Activated CD4-positive, alpha-beta T cell treated with anti-CD3 and anti-CD28 coated beads, Interleukin-2, amount 10 ng/mL, durations not matched to agents 7 days and 5 days (primary cell): ENCODE results near the gene POLD2. TPM values are rescaled to one million over a fixed set of nuclear protein-coding genes. Genes with fewer than 3 reads are reported as not detected.
A peak's percentile ranks its signal among the peaks of the same experiment; 100 is the strongest.

Experiments used
- CTCF ChIA-PET: fragments of 350-600 bp; sonication (Branson Sonifier 250); formaldehyde crosslinking; loops from one replicate; lab custom pipeline; 2021; ENCODE audit warnings: antibody characterized with exemption; lab: Charles Lee
- POLR2A ChIA-PET: fragments of 350-600 bp; sonication (Branson Sonifier 250); formaldehyde crosslinking; loops from one replicate; lab custom pipeline; 2021; ENCODE audit warnings: antibody characterized with exemption; lab: Charles Lee
- DNase-seq: peaks from one replicate; pipeline ENCODE4 v3.0.0-alpha.2; 2020
- H3K27ac Mint-ChIP-seq: one replicate; pipeline ENCODE4 v1.8.0; 2021; ENCODE audit warnings: mild to moderate bottlenecking, moderate library complexity, mixed read lengths
- H3K27me3 Mint-ChIP-seq: one replicate; pipeline ENCODE4 v1.8.0; 2021; ENCODE audit warnings: mixed read lengths
- H3K36me3 Mint-ChIP-seq: one replicate; pipeline ENCODE4 v1.8.0; 2021; ENCODE audit warnings: low read depth, mixed read lengths
- H3K4me1 Mint-ChIP-seq: one replicate; pipeline ENCODE4 v1.8.0; 2021; ENCODE audit warnings: mixed read lengths
- H3K4me3 Mint-ChIP-seq: one replicate; pipeline ENCODE4 v1.8.0; 2021; ENCODE audit warnings: mild to moderate bottlenecking, moderate library complexity, mixed read lengths
- H3K9me3 Mint-ChIP-seq: one replicate; pipeline ENCODE4 v1.8.0; 2021; ENCODE audit warnings: mixed read lengths
- total RNA-seq, 2 experiments: library from RNA; stranded (reverse); gene quantifications; one replicate each; pipeline ENCODE4 v1.2.3, GENCODE V29; 2021

POLD2 gene
- total RNA-seq, 2 experiments from 2014 or later, result 117 to 128 TPM

GRCh38 chr7:44149571-44150465 lies 26.5 kb upstream of the POLD2 start:
- H3K27me3 Mint-ChIP-seq, result peaks cover 13% of the 10 kb centered on the region
- H3K36me3 Mint-ChIP-seq, result no peaks in the 10 kb centered on the region
- peaks cover 11% of the 10 kb centered on the region for H3K4me1 Mint-ChIP-seq
- no peak for DNase-seq
- CTCF ChIA-PET, result no interaction called here
- POLR2A ChIA-PET, result no interaction called here
- H3K4me3 Mint-ChIP-seq, result no peak overlapping the region
- H3K27ac Mint-ChIP-seq, result no peak overlapping the region
- H3K9me3 Mint-ChIP-seq, result no peaks in the 10 kb centered on the region

- CTCF ChIA-PET, result no interaction called here
- H3K9me3 Mint-ChIP-seq, result no peaks in the 10 kb centered on the region
- POLR2A ChIA-PET, result no interaction called here
- no peak overlapping the region for H3K27ac Mint-ChIP-seq
- H3K36me3 Mint-ChIP-seq, result no peaks in the 10 kb centered on the region
- peaks cover 11% of the 10 kb centered on the region for H3K4me1 Mint-ChIP-seq
- peaks cover 13% of the 10 kb centered on the region for H3K27me3 Mint-ChIP-seq
- no peak overlapping the region for H3K4me3 Mint-ChIP-seq
- DNase-seq, result no peak
Measured at GRCh38 chr7:44148961-44149536, 25.7 kb upstream of the POLD2 start.

GRCh38 chr7:44148166-44148565 lies 24.8 kb upstream of the POLD2 start:
- H3K9me3 Mint-ChIP-seq, result no peaks in the 10 kb centered on the region
- H3K27me3 Mint-ChIP-seq, result peaks cover 19% of the 10 kb centered on the region
- H3K4me1 Mint-ChIP-seq, result peaks cover 11% of the 10 kb centered on the region
- H3K36me3 Mint-ChIP-seq, result no peaks in the 10 kb centered on the region
- H3K27ac Mint-ChIP-seq, result no peak overlapping the region
- ChIA-PET POLR2A (no interaction called here), CTCF (no interaction called here)
- DNase-seq, result no peak
- no peak overlapping the region for H3K4me3 Mint-ChIP-seq

GRCh38 chr7:44147026-44147991 lies 24.0 kb upstream of the POLD2 start:
- CTCF ChIA-PET, result interaction anchor here (0.7 to 1.8 kb wide), 5 partner anchors 10 to 208 kb away, joined by 3 to 6 read pairs (median 3); no protein-coding TSS in a partner anchor
- no peak overlapping the region for H3K4me3 Mint-ChIP-seq

GRCh38 chr7:44145969-44146911 lies 22.9 kb upstream of the POLD2 start:
- CTCF ChIA-PET, result interaction anchor here (1.0 to 1.8 kb wide), 4 partner anchors 9 to 127 kb away, joined by 3 to 6 read pairs (median 4); no protein-coding TSS in a partner anchor
- no peaks in the 10 kb centered on the region for H3K9me3 Mint-ChIP-seq
- H3K36me3 Mint-ChIP-seq, result no peaks in the 10 kb centered on the region
- no peak overlapping the region for H3K27ac Mint-ChIP-seq
- POLR2A ChIA-PET, result no interaction called here
- peaks cover 19% of the 10 kb centered on the region for H3K27me3 Mint-ChIP-seq
- H3K4me1 Mint-ChIP-seq, result peaks cover 11% of the 10 kb centered on the region
- peak overlapping the region; percentile 50 for H3K4me3 Mint-ChIP-seq
- DNase-seq, result peak; percentile 68

More at GRCh38 chr7:44147026-44147991, 24.0 kb upstream of the POLD2 start:
- H3K36me3 Mint-ChIP-seq, result no peaks in the 10 kb centered on the region
- H3K27me3 Mint-ChIP-seq, result peaks cover 19% of the 10 kb centered on the region
- H3K4me1 Mint-ChIP-seq, result peaks cover 11% of the 10 kb centered on the region
- no peak for DNase-seq
- POLR2A ChIA-PET, result no interaction called here
- H3K9me3 Mint-ChIP-seq, result no peaks in the 10 kb centered on the region
- H3K27ac Mint-ChIP-seq, result no peak overlapping the region

GRCh38 chr7:44145479-44145968 lies 22.2 kb upstream of the POLD2 start:
- peak; percentile 43 for DNase-seq
- H3K27me3 Mint-ChIP-seq, result peaks cover 19% of the 10 kb centered on the region
- peak overlapping the region; percentile 64 for H3K27ac Mint-ChIP-seq
- POLR2A ChIA-PET, result no interaction called here
- H3K4me1 Mint-ChIP-seq, result peaks cover 11% of the 10 kb centered on the region
- H3K36me3 Mint-ChIP-seq, result no peaks in the 10 kb centered on the region
- peak overlapping the region; percentile 50 for H3K4me3 Mint-ChIP-seq
- H3K9me3 Mint-ChIP-seq, result no peaks in the 10 kb centered on the region
- CTCF ChIA-PET, result interaction anchor here (2.2 kb wide), 1 partner anchor 12 kb away, joined by 5 read pairs; no protein-coding TSS in a partner anchor

- ChIA-PET POLR2A (no interaction called here), CTCF (interaction anchor here (2.2 kb wide), 1 partner anchor 11 kb away, joined by 5 read pairs; no protein-coding TSS in a partner anchor)
- peaks cover 19% of the 10 kb centered on the region for H3K27me3 Mint-ChIP-seq
- peak overlapping the region; percentile 10 for H3K4me3 Mint-ChIP-seq
- no peaks in the 10 kb centered on the region for H3K36me3 Mint-ChIP-seq
- H3K27ac Mint-ChIP-seq, result no peak overlapping the region
- H3K9me3 Mint-ChIP-seq, result no peaks in the 10 kb centered on the region
- H3K4me1 Mint-ChIP-seq, result peaks cover 11% of the 10 kb centered on the region
- no peak for DNase-seq
Measured at GRCh38 chr7:44144968-44145478, 21.7 kb upstream of the POLD2 start.

GRCh38 chr7:44144426-44144967 lies 21.1 kb upstream of the POLD2 start:
- Mint-ChIP-seq H3K4me3 (no peak overlapping the region), H3K36me3 (no peaks in the 10 kb centered on the region), H3K9me3 (no peaks in the 10 kb centered on the region), H3K27me3 (peaks cover 19% of the 10 kb centered on the region), H3K4me1 (peaks cover 11% of the 10 kb centered on the region), H3K27ac (no peak overlapping the region)
- ChIA-PET CTCF (interaction anchor here (2.2 kb wide), 1 partner anchor 11 kb away, joined by 5 read pairs; no protein-coding TSS in a partner anchor), POLR2A (no interaction called here)
- no peak for DNase-seq

- DNase-seq, result no peak
- CTCF ChIA-PET, result interaction anchor here (2.2 kb wide), 1 partner anchor 10 kb away, joined by 5 read pairs; no protein-coding TSS in a partner anchor
- H3K27me3 Mint-ChIP-seq, result peaks cover 17% of the 10 kb centered on the region
- H3K9me3 Mint-ChIP-seq, result no peaks in the 10 kb centered on the region
- peaks cover 11% of the 10 kb centered on the region for H3K4me1 Mint-ChIP-seq
- H3K4me3 Mint-ChIP-seq, result no peak overlapping the region
- H3K27ac Mint-ChIP-seq, result no peak overlapping the region
- H3K36me3 Mint-ChIP-seq, result no peaks in the 10 kb centered on the region
- POLR2A ChIA-PET, result no interaction called here
Measured at GRCh38 chr7:44143646-44144250, 20.4 kb upstream of the POLD2 start.

- H3K9me3 Mint-ChIP-seq, result no peaks in the 10 kb centered on the region
- ChIA-PET CTCF (interaction anchor here (0.6 to 1.4 kb wide), 8 partner anchors 11 to 107 kb away, joined by 3 to 5 read pairs (median 3); no protein-coding TSS in a partner anchor), POLR2A (interaction anchor here (0.6 kb wide), 1 partner anchor 64 kb away, joined by 5 read pairs; no protein-coding TSS in a partner anchor)
- peaks cover 16% of the 10 kb centered on the region for H3K27me3 Mint-ChIP-seq
- no peak overlapping the region for H3K27ac Mint-ChIP-seq
- no peak for DNase-seq
- H3K4me3 Mint-ChIP-seq, result no peak overlapping the region
- peaks cover 11% of the 10 kb centered on the region for H3K4me1 Mint-ChIP-seq
- no peaks in the 10 kb centered on the region for H3K36me3 Mint-ChIP-seq
Measured at GRCh38 chr7:44142028-44142427, 18.7 kb upstream of the POLD2 start.
